ENCODE results near the gene AAMDC. TPM values are rescaled to one million over a fixed set of nuclear protein-coding genes. Genes with fewer than 3 reads are reported as not detected.

Gene AAMDC
- total RNA-seq, 1 experiment from 2014 or later: 22.8 TPM

GRCh38 chr11:77793972-77794371 is 27.0 kb upstream of the AAMDC start:
- CTCF ChIA-PET: no interaction called here
- peaks cover 56% of the 10 kb centered on the region for H3K36me3 Mint-ChIP-seq
- ATAC-seq: no peak
- no peaks in the 10 kb centered on the region for H3K27me3 Mint-ChIP-seq (ENCODE audit: low read depth)
- peaks cover 40% of the 10 kb centered on the region for H3K9me3 Mint-ChIP-seq
- POLR2A ChIA-PET: no interaction called here
- peaks cover 44% of the 10 kb centered on the region for H3K4me1 Mint-ChIP-seq
- no peak for TF ChIP-seq CTCF (IDR thresholded peaks at IDR 0.05)
- no peak for TF ChIP-seq ZBTB21 (CRISPR knock-in tag; IDR thresholded peaks at IDR 0.05; ENCODE audit: borderline replicate concordance)
- no peak for TF ChIP-seq ZNF281 (CRISPR knock-in tag; IDR thresholded peaks at IDR 0.05)
- TF ChIP-seq ZNF423 (CRISPR knock-in tag; IDR thresholded peaks at IDR 0.05): no peak
- no peak for TF ChIP-seq JAZF1 (CRISPR knock-in tag; IDR thresholded peaks at IDR 0.05)
- no peak for TF ChIP-seq AR (CRISPR knock-in tag; IDR thresholded peaks at IDR 0.05)
- TF ChIP-seq HMGA2 (CRISPR knock-in tag; IDR thresholded peaks at IDR 0.05): no peak
- TF ChIP-seq FOXP1 (CRISPR knock-in tag; IDR thresholded peaks at IDR 0.05; ENCODE audit: borderline replicate concordance): no peak
- no peak for TF ChIP-seq NFE2L1 (CRISPR knock-in tag; IDR thresholded peaks at IDR 0.05)
- DNase-seq (ENCODE audit: low spot score): no peak
- no peak overlapping the region; the same call in 1 of the 2 replicates for H3K27ac Mint-ChIP-seq
- H3K4me3 Mint-ChIP-seq: no peak overlapping the region

- Mint-ChIP-seq H3K4me1 (peaks cover 28% of the 10 kb centered on the region), H3K27ac (no peak overlapping the region), H3K36me3 (peaks cover 13% of the 10 kb centered on the region), H3K4me3 (no peak overlapping the region), H3K9me3 (no peaks in the 10 kb centered on the region; the same call in 1 of the 2 replicates), H3K27me3 (ENCODE audit: low read depth) (no peaks in the 10 kb centered on the region)
- POLR2A ChIA-PET: no interaction called here
- TF ChIP-seq TCF7 (CRISPR knock-in tag; IDR thresholded peaks at IDR 0.05; ENCODE audit: low read depth) (no peak), SMAD3 (CRISPR knock-in tag; IDR thresholded peaks at IDR 0.05; ENCODE audit: borderline replicate concordance) (no peak), KAT7 (CRISPR knock-in tag; IDR thresholded peaks at IDR 0.05; ENCODE audit: borderline replicate concordance) (no peak), NFE2L1 (CRISPR knock-in tag; IDR thresholded peaks at IDR 0.05) (no peak), ZNF263 (CRISPR knock-in tag; IDR thresholded peaks at IDR 0.05; ENCODE audit: low read depth) (no peak), CBFB (CRISPR knock-in tag; IDR thresholded peaks at IDR 0.05; ENCODE audit: low read depth) (no peak), ATF3 (CRISPR knock-in tag; conservative IDR thresholded peaks at IDR 0.05) (no peak), NR1H2 (CRISPR knock-in tag; IDR thresholded peaks at IDR 0.05) (no peak), TEAD1 (CRISPR knock-in tag; IDR thresholded peaks at IDR 0.05) (no peak), FOXK1 (CRISPR knock-in tag; IDR thresholded peaks at IDR 0.05) (no peak), JUN (CRISPR knock-in tag; IDR thresholded peaks at IDR 0.05) (no peak), ELF4 (CRISPR knock-in tag; IDR thresholded peaks at IDR 0.05; ENCODE audit: low read depth) (no peak), ZNF232 (CRISPR knock-in tag; IDR thresholded peaks at IDR 0.05) (no peak), STAT6 (CRISPR knock-in tag; conservative IDR thresholded peaks at IDR 0.05; ENCODE audit: low read depth) (no peak), NR2C2 (CRISPR knock-in tag; IDR thresholded peaks at IDR 0.05) (no peak)
- no peak for DNase-seq (ENCODE audit: low spot score)
- CTCF ChIA-PET: interaction anchor here (0.7 kb wide), 1 partner anchor 12 kb away, joined by 4 read pairs; no protein-coding TSS in a partner anchor
- ATAC-seq: no peak
Measured at GRCh38 chr11:77799338-77799737, 21.6 kb upstream of the AAMDC start.

Measured in WTC11 (cell line).